ENCODE data around the gene WNT9B. TPM values are rescaled to one million over a fixed set of nuclear protein-coding genes. Genes with fewer than 3 reads are reported as not detected.

Gene WNT9B
- total and polyA plus RNA-seq, 2 of the 13 experiments (the other 11 are each of a cell fraction or from before 2014, with no cell fraction given): not detected

- no peak for TF ChIP-seq ZEB1 (IDR thresholded peaks at IDR 0.05; ENCODE audit: insufficient replicate concordance, low read depth)
- no peak for TF ChIP-seq RXRB (CRISPR knock-in tag; IDR thresholded peaks at IDR 0.05; ENCODE audit: borderline replicate concordance)
- TF ChIP-seq ZNF431 (CRISPR knock-in tag; IDR thresholded peaks at IDR 0.05; ENCODE audit: borderline replicate concordance, low read depth): no peak
- TF ChIP-seq EHMT2 (IDR thresholded peaks at IDR 0.05; ENCODE audit: borderline replicate concordance, low read depth, low read length): no peak
- TF ChIP-seq HNF4A (CRISPR knock-in tag; IDR thresholded peaks at IDR 0.05): no peak
- TF ChIP-seq ZNF20 (CRISPR knock-in tag; IDR thresholded peaks at IDR 0.05): no peak
- 0 out of 2 replicates have a peak, but pooled peaks have one; percentile 12 for TF ChIP-seq ZBTB4 (CRISPR knock-in tag; IDR thresholded peaks at IDR 0.05; ENCODE audit: borderline replicate concordance)
- no peak for TF ChIP-seq NFAT5 (CRISPR knock-in tag; IDR thresholded peaks at IDR 0.05)
- no peak for TF ChIP-seq SCMH1 (CRISPR knock-in tag; IDR thresholded peaks at IDR 0.05; ENCODE audit: borderline replicate concordance)
- no peak for TF ChIP-seq FUBP1 (CRISPR knock-in tag; IDR thresholded peaks at IDR 0.05; ENCODE audit: borderline replicate concordance)
- no peak for TF ChIP-seq NCOA2 (CRISPR knock-in tag; IDR thresholded peaks at IDR 0.05)
- TF ChIP-seq RFXAP (CRISPR knock-in tag; IDR thresholded peaks at IDR 0.05; ENCODE audit: borderline replicate concordance): no peak; the same call in 1 of the 2 replicates
- no peak for TF ChIP-seq ZNF274 (CRISPR knock-in tag; IDR thresholded peaks at IDR 0.05)
- TF ChIP-seq ZNF563 (CRISPR knock-in tag; IDR thresholded peaks at IDR 0.05): no peak
- TF ChIP-seq TBL1XR1 (IDR thresholded peaks at IDR 0.05; ENCODE audit: borderline replicate concordance, low read length, partially characterized antibody): no peak
- no peak for TF ChIP-seq ZNF232 (CRISPR knock-in tag; IDR thresholded peaks at IDR 0.05; ENCODE audit: borderline replicate concordance)
Measured at GRCh38 chr17:46818929-46819859, 32.2 kb upstream of the WNT9B start (continued).
